Measurements from ENCODE around the gene EXOC4.

- TF ChIP-seq, protein P1, sequence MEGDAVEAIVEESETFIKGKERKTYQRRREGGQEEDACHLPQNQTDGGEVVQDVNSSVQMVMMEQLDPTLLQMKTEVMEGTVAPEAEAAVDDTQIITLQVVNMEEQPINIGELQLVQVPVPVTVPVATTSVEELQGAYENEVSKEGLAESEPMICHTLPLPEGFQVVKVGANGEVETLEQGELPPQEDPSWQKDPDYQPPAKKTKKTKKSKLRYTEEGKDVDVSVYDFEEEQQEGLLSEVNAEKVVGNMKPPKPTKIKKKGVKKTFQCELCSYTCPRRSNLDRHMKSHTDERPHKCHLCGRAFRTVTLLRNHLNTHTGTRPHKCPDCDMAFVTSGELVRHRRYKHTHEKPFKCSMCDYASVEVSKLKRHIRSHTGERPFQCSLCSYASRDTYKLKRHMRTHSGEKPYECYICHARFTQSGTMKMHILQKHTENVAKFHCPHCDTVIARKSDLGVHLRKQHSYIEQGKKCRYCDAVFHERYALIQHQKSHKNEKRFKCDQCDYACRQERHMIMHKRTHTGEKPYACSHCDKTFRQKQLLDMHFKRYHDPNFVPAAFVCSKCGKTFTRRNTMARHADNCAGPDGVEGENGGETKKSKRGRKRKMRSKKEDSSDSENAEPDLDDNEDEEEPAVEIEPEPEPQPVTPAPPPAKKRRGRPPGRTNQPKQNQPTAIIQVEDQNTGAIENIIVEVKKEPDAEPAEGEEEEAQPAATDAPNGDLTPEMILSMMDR (IDR thresholded peaks at IDR 0.05) = no peak
- TF ChIP-seq POLR2A (IDR thresholded peaks at IDR 0.05) (no peak), POLR2AphosphoS5 (IDR thresholded peaks at IDR 0.05) (no peak)
These were observed 633.2 kb downstream of the EXOC4 start for GRCh38 chr7:133886086-133886485.
